Stimulated activated naive CD8-positive, alpha-beta T cell treated with anti-CD3 and anti-CD28 coated beads, Interleukin-15, amount 100 ng/mL, for 72 hours (primary cell): ENCODE measurements around the gene PTPN2.

Source experiments
- ATAC-seq: fragments of 150-1000 bp; cut with Tn5 transposase; 2 replicates; pipeline ENCODE4 v1.10.0; 2021; ENCODE audit warnings: mild to moderate bottlenecking, moderate library complexity
- DNase-seq, 2 donors: peaks; one replicate each; pipeline ENCODE4 v3.0.0; 2021 to 2022
- H3K27ac Mint-ChIP-seq, 2 donors: one replicate each; pipeline ENCODE4 v1.8.0; 2022; ENCODE audit warnings: mild to moderate bottlenecking in 2 of 2, mixed read lengths in 2 of 2, moderate library complexity in 2 of 2
- H3K27me3 Mint-ChIP-seq: one replicate; pipeline ENCODE4 v1.8.0; 2022; ENCODE audit warnings: mixed read lengths
- H3K4me1 Mint-ChIP-seq: one replicate; pipeline ENCODE4 v1.8.0; 2022; ENCODE audit warnings: mild to moderate bottlenecking, mixed read lengths
- H3K4me3 Mint-ChIP-seq, 2 donors: one replicate each; pipeline ENCODE4 v1.8.0; 2022; ENCODE audit warnings: mild to moderate bottlenecking in 2 of 2, mixed read lengths in 2 of 2, moderate library complexity in 1 of 2
- H3K9me3 Mint-ChIP-seq, 2 donors: one replicate each; pipeline ENCODE4 v1.8.0; 2022; ENCODE audit warnings: mixed read lengths in 2 of 2

The PTPN2 gene

DNA sequence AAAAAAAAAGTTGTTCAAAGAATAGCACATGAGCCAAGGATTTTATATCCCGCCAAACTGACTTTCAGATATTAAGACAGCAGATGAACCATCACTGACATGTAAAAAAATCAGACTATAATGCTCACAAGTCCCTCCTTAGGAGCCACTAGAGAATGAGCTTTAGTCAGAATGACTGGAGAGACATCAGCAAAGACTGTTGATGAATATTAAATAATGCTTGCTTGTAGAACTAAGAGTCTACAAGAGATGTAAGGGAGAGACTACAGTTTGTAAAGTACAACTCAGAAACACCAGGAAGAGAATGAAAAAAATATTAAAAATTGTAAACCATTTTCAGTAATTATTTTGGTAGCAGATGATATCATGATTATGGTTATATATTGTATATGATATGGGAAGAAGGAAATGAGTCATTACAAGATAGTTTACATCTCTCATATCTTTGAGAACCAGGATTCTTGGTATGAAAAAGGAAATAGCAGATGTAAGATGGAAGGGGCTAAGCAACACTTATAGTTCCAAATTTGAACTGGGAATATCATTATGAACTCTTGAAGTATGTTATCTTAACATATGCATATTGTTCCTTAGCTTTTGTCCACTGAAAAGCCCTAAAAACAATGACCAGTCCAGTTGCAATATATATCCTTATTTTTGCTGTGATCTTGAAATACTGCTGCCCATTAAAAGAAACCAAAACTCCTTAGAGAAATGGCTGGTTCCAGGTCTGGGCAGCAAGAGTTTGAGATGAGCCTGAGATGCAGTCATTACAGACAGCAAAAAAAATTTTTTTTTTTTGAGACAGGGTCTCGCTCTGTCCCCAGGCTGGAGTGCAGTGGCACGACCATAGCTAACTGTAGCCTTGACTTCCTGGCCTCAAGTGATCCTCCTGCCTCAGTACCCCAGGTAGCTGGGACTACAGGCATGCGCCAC, 55.7 kb downstream of the PTPN2 start:
- Mint-ChIP-seq H3K27me3 (no peaks in the 10 kb centered on the region), H3K9me3 (peaks cover 0 to 4% of the 10 kb centered on the region in 2 donors), H3K4me1 (peaks cover 26% of the 10 kb centered on the region), H3K4me3 (peak overlapping the region; percentile 33 to 41), H3K27ac (peak overlapping the region; percentile 37 to 81)
- no peak for DNase-seq
- ATAC-seq = peak; percentile 82

DNA sequence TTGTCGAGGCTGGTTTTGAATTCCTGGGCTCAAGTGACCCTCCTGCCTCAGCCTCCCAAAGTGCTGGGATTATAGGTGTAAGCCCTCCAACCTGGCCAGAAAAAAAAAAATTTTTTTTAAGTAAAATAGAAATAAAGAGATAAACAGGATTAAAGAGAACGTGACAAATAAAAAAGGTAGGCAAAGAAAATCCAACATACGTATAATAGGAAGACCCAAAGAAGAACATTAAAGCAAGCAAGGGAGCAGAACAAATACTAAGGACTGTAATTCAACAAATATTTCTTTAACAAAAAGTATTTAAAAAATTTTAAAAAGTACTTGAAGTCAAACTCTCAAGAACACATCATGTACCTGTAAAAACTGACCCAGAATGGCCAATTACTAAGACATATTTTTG, 56.4 kb downstream of the PTPN2 start:
- H3K27me3 Mint-ChIP-seq = no peaks in the 10 kb centered on the region
- no peak for ATAC-seq
- no peak overlapping the region for H3K27ac Mint-ChIP-seq
- no peak overlapping the region for H3K4me3 Mint-ChIP-seq
- H3K9me3 Mint-ChIP-seq = peaks cover 0 to 4% of the 10 kb centered on the region in 2 donors
- no peak for DNase-seq
- H3K4me1 Mint-ChIP-seq = peaks cover 26% of the 10 kb centered on the region

DNA sequence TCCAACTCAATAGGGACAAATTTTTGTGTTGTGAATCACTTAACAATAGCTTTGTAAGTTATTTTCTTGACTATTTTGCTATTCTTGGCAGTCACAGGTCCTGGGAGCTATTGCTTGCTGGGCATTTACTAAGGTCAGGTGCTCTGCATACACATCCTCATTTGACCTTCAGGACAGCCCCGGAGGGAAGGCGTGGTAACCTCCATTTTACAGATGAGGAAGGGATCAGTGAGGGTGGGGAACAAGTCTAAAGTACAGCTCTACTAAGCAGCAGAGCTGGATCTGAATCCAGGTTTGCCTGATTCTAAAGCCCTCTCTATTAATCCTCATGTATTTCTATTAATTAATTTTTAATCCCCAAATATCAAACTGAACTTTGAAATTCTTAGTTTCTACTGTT, 58.8 kb downstream of the PTPN2 start:
- Mint-ChIP-seq H3K4me1 (peaks cover 31% of the 10 kb centered on the region), H3K27ac (no peak overlapping the region), H3K27me3 (no peaks in the 10 kb centered on the region), H3K4me3 (no peak overlapping the region), H3K9me3 (peaks cover 0 to 4% of the 10 kb centered on the region in 2 donors)
- DNase-seq (no peak), ATAC-seq (no peak)

DNA sequence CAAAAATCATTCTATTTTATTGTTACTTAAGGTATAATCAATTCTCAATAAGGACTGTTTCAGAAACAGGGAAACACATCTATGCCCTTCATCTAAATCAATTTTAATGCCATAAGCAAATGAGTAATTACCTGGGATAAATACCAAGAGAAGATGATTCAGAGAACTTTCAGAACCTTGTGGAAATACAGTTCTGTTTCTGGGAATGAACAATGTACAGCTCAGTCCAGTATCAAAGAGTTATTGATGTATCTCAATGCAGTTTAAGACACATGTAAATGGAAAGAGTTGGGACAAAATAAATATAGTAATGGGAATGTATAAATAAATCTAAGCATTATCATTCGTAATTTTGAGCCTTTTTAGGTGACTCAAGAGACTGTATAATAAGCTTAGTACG, 60.1 kb downstream of the PTPN2 start:
- no peak for ATAC-seq
- no peak overlapping the region for H3K27ac Mint-ChIP-seq
- H3K4me3 Mint-ChIP-seq = no peak overlapping the region

DNA sequence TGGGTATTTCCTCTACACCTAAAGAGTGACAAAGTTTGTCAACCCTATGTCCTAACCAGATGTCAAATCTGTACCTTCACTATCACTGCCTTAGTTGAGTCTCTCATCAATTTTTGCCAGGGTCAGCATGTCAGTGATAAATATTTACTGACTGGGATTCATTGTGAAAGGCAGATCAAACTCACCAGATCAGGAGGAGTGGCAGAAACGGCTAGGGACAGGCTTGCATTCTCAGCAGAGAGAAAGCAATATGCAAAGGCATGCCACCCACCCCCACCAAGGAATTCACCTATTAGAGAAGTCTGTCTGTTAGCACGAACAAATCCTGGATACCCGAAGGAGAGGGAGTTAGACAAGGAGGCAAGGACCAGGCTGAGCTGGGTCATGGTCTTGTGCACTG, 62.6 kb downstream of the PTPN2 start:
- no peak for DNase-seq
- no peak for ATAC-seq
- Mint-ChIP-seq H3K4me1 (peaks cover 33% of the 10 kb centered on the region), H3K9me3 (no peaks in the 10 kb centered on the region), H3K4me3 (no peak overlapping the region), H3K27me3 (no peaks in the 10 kb centered on the region), H3K27ac (no peak overlapping the region)

More for the DNA sequence above, 60.1 kb downstream of the PTPN2 start:
- no peak for DNase-seq
- peaks cover 35% of the 10 kb centered on the region for H3K4me1 Mint-ChIP-seq
- peaks cover 0 to 4% of the 10 kb centered on the region in 2 donors for H3K9me3 Mint-ChIP-seq
- H3K27me3 Mint-ChIP-seq = no peaks in the 10 kb centered on the region

DNA sequence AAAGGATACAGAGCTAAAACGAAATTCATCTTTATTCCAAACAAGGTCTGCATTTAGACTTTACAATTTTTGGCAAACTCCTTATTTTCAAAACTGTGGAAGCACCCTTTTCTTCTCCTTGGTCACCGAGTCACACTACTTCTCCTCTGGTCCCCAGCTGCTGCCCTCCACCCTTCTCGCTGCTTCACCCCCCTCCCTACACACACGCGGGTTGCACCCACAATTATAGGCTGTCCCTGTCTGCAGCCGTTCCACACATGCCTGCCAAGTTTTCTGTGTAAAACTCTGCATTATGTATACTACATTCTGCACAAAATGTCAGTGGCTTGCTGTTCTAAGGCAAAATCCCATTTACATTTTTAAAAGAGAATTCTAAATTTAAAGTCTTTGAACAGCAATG, 63.5 kb downstream of the PTPN2 start:
- H3K9me3 Mint-ChIP-seq = no peaks in the 10 kb centered on the region
- peak overlapping the region in 1 of 2 donors; percentile 34 for H3K27ac Mint-ChIP-seq
- peaks cover 33% of the 10 kb centered on the region for H3K4me1 Mint-ChIP-seq
- no peak for ATAC-seq
- no peak overlapping the region for H3K4me3 Mint-ChIP-seq
- no peaks in the 10 kb centered on the region for H3K27me3 Mint-ChIP-seq
- DNase-seq = no peak

DNA sequence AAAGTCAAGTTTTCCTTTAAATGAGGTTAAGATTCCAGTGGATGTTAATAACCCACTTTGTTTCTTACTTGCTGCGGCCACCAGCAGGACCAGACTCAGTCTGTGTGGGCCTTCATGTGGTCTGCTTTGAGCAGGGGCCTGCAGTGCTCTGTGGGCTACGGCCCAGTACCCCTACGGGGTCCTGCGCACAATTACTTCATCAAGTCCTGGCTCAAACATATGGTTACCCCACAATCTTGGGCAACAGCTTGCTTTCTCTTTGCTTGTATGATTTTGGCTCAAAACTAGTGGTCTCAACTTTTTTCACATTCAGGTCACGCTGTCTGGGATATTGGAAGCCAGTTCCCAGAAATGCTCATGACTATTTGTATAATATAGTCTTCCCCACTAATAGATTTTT, 64.2 kb downstream of the PTPN2 start:
- Mint-ChIP-seq H3K4me3 (no peak overlapping the region), H3K4me1 (peaks cover 33% of the 10 kb centered on the region), H3K27me3 (no peaks in the 10 kb centered on the region), H3K9me3 (no peaks in the 10 kb centered on the region), H3K27ac (no peak overlapping the region)
- no peak for DNase-seq
- ATAC-seq = peak; percentile 31

DNA sequence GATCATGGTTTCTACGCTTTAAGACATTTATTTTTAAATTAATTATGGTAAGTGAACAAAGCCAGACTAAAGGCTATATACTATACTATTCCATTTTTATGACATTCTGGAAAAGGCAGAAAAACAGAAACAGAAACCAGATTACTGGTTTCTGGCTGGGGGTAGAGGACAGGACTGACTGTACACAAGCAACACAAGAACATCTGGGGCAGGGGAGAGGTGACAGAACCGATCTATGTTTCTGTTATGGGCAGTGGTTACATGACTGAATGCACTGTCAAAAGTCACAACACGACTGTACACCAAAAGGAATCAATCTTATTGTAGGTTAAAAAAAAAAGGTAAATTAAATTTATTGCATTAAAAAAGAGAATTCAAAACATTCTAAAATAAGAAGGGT, 64.7 kb downstream of the PTPN2 start:
- no peaks in the 10 kb centered on the region for H3K9me3 Mint-ChIP-seq
- no peaks in the 10 kb centered on the region for H3K27me3 Mint-ChIP-seq
- peak; percentile 98 for ATAC-seq
- no peak overlapping the region for H3K4me3 Mint-ChIP-seq
- peaks cover 30% of the 10 kb centered on the region for H3K4me1 Mint-ChIP-seq
- peak overlapping the region in 1 of 2 donors; percentile 40 for H3K27ac Mint-ChIP-seq
- peak in 1 of 2 donors; percentile 38 for DNase-seq

DNA sequence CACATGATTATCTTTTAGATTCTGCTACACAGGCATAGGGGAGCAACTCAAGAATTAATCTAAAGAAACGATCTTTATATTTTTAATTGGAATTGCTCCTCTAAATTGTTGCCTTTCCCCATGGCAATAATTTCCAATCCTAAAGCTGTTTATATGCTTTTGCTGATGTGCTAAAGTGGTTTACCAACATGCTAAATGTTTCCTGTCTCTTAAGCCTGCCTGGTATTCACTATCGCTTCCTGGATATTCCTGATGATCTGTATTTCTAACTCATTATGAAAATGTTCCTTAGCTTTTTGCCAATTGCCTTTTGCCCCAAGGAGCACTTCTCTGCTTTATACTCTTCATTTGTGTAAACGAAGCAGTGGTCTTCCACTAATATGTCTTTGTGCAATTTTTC, 65.8 kb downstream of the PTPN2 start:
- ATAC-seq = no peak
- Mint-ChIP-seq H3K9me3 (no peaks in the 10 kb centered on the region), H3K27me3 (no peaks in the 10 kb centered on the region), H3K4me1 (peaks cover 24% of the 10 kb centered on the region), H3K4me3 (no peak overlapping the region), H3K27ac (peak overlapping the region in 1 of 2 donors; percentile 27)
- no peak for DNase-seq

DNA sequence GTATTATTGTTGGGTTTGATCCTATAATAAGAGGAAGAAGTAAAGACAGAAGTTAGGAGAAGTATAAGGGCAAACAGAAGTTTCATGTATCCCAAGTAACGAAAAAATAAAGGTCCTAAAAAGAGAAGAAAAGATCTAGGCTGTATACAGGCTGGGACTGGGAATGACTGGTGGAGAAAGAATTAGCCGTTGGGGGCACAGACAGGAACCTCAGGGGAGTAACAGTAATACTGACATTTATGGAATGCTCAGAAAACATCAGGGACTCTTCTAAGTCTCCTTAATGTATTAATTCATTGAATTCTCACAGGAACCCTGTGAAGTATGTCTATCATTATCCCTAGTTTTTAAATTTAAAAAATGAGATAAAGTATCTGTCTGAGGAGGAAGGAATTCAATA, 67.6 kb downstream of the PTPN2 start:
- Mint-ChIP-seq H3K4me1 (peaks cover 24% of the 10 kb centered on the region), H3K27me3 (no peaks in the 10 kb centered on the region), H3K9me3 (no peaks in the 10 kb centered on the region), H3K4me3 (no peak overlapping the region), H3K27ac (peak overlapping the region in 1 of 2 donors; percentile 45)
- no peak for ATAC-seq
- DNase-seq = no peak

DNA sequence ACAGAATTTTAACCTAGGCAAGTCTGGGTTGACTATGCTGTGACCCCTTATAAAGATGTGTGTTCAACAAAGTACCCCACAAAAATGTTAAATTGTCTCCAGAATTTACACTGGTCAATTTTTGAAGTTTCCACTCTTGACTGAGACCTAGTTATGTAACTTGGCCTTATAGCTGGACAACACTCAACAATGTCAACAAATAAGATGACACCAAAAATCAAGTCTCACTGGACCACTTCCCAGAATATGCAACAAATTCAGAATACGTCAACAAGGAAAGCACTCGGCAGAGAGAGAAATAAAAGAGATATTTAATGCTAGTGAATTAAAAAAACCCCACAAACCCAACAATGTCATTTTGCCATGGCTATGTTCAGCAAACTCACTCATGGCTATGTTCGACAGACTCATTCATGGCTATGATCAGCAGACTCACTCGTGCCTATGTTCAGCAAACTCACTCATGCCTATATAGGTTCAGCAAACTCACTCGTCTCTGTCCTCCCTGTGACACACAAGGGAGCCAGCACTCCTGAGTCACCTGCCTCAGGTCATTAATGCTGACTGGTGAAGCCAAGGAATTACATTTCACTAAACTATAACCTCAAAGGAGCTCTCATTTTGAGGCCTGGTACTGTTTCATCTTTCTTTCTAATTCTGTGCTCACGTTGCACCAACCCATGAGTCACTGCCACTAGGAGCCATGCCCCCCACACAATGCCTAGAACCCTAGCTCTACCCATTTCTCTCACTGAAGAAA, 72.7 kb downstream of the PTPN2 start:
- peak; percentile 59 for ATAC-seq
- H3K4me3 Mint-ChIP-seq = no peak overlapping the region

DNA sequence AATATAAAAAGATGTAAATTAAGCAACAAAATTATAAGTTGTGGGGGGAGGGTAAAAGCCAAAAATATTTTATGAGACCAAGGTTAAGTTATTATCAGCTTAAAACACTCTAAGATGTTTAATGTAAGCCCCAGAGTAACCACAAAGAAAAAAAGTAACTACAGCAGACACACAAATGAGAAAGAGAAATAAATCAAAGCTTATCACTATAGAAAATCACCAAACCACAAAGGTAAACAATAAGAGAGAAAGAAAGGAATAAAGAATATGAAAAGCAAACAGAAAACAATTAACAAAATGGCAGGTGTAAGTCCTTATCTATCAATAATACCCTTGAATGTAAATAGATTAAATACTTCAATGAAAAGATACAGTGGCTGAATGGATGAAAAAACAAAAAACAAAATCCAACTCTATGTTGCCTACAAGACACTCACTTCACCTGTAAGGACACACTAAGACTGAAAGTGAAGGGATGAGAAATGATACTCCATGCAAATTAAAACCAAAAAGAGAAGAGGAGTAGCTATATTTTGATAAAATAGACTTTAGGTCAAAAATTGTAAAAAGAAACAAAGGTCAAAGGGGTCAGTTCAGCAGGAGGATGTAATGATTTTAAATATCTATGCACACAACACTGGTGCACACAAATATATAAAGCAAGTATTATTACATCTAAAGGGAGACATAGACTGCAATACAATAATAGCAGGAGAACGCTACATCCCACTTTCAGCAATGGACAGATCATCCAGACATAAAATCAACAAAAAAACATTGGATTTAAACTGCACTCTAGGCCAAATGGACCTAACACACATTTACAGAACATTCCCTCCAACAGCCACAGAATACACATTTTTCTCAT, 80.7 kb downstream of the PTPN2 start:
- ATAC-seq (no peak), DNase-seq (no peak)
- Mint-ChIP-seq H3K4me3 (no peak overlapping the region), H3K9me3 (no peaks in the 10 kb centered on the region), H3K27ac (no peak overlapping the region), H3K27me3 (no peaks in the 10 kb centered on the region), H3K4me1 (peaks cover 11% of the 10 kb centered on the region)

More for the DNA sequence above, 72.7 kb downstream of the PTPN2 start:
- no peaks in the 10 kb centered on the region for H3K4me1 Mint-ChIP-seq
- no peak overlapping the region for H3K27ac Mint-ChIP-seq
- H3K27me3 Mint-ChIP-seq = no peaks in the 10 kb centered on the region
- DNase-seq = no peak
- H3K9me3 Mint-ChIP-seq = no peaks in the 10 kb centered on the region

DNA sequence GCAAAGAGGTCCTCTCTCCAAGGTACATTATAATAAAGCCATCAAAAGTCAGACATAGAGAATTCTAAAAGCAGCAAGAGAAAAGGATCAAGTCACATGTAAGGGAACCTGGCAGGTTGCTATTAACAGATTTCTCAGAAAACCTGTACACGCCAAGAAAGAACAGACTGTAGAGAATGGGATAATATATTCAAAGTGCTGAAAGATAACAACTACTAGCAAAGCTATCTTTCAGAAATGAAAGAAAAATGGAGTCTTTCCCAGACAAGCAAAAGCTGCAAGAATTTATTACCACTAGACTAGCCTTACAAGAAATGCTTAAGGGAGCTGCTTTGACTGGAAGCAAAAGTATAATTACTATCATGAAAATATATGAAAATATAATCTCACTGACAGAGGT, 81.5 kb downstream of the PTPN2 start:
- no peak for DNase-seq
- H3K27me3 Mint-ChIP-seq = no peaks in the 10 kb centered on the region
- no peak for ATAC-seq
- H3K27ac Mint-ChIP-seq = no peak overlapping the region
- H3K9me3 Mint-ChIP-seq = no peaks in the 10 kb centered on the region
- peaks cover 11% of the 10 kb centered on the region for H3K4me1 Mint-ChIP-seq
- no peak overlapping the region for H3K4me3 Mint-ChIP-seq

DNA sequence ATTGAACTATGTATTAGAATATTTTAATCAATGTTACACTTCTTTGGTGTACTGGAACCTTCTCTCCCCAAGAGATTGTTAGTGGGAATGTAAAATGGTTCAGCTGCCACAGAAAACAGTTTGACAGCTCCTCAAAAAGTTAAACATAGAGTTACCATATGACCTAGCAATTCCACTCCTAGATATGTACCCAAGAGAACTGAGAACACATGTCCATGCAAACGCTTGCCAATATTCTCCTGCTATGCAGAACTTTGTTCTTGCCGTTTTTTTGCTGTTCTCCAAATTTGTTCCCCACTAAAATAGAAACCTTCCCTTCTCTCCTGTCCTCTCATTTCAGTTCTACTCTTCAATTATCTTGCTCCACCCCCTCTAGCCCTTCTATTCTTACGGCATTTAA, 87.6 kb downstream of the PTPN2 start:
- Mint-ChIP-seq H3K9me3 (no peaks in the 10 kb centered on the region), H3K4me3 (no peak overlapping the region), H3K27ac (no peak overlapping the region), H3K27me3 (no peaks in the 10 kb centered on the region), H3K4me1 (no peaks in the 10 kb centered on the region)
- ATAC-seq (no peak), DNase-seq (no peak)

DNA sequence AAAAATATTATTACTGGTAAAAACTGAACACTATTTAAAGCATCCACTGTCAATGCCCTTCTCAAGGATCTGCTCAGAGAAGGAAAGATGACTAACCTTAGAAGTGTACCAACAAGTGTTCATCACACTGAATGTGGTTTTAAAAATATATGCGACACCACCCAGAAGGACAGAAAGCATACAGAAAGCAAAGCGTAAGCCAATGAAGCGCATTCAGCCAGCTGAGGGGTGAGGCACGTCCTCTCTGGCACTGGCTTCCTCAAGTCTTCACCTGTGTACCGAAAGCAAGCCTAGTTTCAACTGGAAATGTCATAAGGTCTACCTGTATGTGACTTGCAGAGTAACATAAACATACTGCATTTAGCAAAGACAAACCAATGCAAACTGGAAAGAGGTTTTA, 92.4 kb downstream of the PTPN2 start:
- no peak overlapping the region for H3K4me3 Mint-ChIP-seq
- DNase-seq = no peak
- no peak for ATAC-seq
- no peaks in the 10 kb centered on the region for H3K4me1 Mint-ChIP-seq
- H3K27ac Mint-ChIP-seq = no peak overlapping the region
- no peaks in the 10 kb centered on the region for H3K27me3 Mint-ChIP-seq
- no peaks in the 10 kb centered on the region for H3K9me3 Mint-ChIP-seq
